ENCODE results near the gene TAS1R2.

The TAS1R2 gene

GRCh38 chr1:18811733-18812452, 47.6 kb downstream of the TAS1R2 start:
- TF ChIP-seq ZNF274 (IDR thresholded peaks at IDR 0.05; ENCODE audit: low read depth, low read length), result no peak
- no peak overlapping the region for H3K4me3 ChIP-seq (ENCODE audit: low read length)

DNA sequence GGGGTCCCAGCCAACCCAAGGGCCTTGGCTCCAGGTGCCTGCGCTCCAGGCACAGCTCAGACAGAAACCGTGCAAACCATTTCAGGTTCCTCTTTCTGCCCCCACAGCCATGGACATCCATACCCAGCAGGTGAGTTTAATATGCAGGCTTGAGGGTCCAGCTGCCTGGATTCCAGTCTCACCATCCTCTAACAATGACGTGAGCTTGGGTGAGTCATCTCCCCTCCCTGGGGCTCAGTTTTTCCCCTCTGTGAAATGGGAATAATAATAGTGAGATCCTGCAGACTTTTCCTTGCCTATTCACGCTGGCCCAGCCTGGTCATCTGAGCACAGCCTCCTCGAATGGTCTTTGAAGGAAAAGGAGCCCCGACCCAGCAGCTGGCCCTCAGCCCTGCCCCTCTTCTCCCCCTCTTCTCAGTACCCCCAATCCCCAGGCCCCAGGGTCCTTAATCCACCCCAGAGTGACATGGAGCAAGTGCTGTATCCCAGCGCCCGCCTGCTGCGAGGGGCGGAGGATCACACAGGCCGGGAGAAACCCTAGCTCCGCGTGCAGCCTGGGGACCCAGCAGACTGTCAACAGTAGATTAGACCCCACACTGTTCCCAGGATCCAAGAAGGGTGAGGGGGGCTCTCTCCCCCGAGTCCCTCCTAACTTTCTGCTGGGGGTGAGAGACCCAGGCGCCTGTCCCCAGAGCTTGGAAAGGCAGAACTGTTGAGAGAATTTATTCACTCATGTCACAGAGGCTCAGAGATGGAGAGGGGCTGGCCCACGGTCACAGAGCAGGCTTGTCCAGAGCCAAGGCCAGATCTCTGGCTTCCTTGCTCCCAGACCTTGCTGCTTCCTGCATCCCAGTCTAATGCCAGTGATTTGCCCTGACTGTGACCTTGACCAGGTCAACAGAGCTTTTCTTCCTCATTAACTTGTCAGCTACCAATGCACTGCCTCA, 49.2 kb downstream of the TAS1R2 start:
- TF ChIP-seq ZNF274 (IDR thresholded peaks at IDR 0.05; ENCODE audit: low read depth, low read length), result no peak

DNA sequence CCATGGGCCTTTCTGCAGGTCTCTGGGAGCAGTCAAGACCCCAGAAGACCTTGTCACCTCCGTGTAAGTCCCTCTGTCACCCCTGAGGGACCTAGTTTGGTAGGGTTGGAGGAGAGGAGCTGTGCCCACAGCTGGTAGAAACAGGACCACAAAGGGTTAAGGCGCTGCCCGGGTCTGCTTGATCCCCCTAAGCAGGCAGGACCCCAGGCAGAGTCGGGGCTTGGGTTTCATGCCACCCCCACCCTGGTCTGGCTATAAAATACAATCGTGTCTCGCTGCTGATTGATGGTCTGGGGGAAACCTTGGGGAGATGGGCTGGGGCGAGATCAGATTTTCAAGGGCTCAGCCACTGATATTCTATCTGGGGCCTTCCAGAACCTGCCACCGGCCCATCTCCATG, 50.9 kb downstream of the TAS1R2 start:
- H3K4me3 ChIP-seq (ENCODE audit: low read length), result no peak overlapping the region
- no peak for TF ChIP-seq ZNF274 (IDR thresholded peaks at IDR 0.05; ENCODE audit: low read depth, low read length)

More for the DNA sequence above, 49.2 kb downstream of the TAS1R2 start:
- no peak overlapping the region for H3K4me3 ChIP-seq (ENCODE audit: low read length)

DNA sequence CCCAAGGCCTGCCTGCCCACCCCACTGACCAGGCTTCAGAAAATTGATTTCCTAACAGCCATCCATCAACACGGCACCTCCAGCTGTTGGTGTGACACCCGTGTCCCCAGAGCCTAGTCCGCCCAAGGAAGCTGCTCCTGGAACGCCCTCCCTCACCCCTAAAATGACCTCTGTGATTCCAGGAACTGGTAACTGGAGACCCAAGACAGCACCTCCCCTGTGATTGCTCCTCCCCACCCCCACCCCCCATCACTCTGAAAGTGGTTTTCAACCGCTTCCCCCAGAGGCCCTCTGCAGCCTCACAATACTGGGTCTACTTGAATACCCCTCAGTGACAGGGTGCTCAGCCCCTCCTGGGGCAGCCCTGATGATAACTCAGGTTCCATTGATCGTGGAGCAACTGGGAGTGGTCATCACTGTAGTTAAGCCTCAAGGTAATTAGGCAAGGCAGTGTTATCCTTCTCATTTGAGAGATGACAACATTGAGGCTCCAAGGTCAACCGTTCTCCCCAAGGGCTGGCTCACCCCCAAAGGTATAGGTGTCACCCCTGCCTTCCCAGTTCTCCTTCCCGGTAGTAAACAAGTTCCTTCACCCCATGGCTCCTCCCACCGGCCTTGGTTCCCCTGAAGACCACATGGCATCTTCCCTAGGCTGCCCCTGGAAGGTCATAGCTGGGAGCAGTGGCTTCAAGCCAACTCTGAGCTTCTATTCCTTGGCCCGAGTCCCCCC, 52.0 kb downstream of the TAS1R2 start:
- H3K4me3 ChIP-seq (ENCODE audit: low read length), result no peak overlapping the region
- no peak for TF ChIP-seq ZNF274 (IDR thresholded peaks at IDR 0.05; ENCODE audit: low read depth, low read length)

- TF ChIP-seq ZNF274 (IDR thresholded peaks at IDR 0.05; ENCODE audit: low read depth, low read length), result no peak
- H3K4me3 ChIP-seq (ENCODE audit: low read length), result no peak overlapping the region
Observed at GRCh38 chr1:18805925-18806849, 53.3 kb downstream of the TAS1R2 start.

DNA sequence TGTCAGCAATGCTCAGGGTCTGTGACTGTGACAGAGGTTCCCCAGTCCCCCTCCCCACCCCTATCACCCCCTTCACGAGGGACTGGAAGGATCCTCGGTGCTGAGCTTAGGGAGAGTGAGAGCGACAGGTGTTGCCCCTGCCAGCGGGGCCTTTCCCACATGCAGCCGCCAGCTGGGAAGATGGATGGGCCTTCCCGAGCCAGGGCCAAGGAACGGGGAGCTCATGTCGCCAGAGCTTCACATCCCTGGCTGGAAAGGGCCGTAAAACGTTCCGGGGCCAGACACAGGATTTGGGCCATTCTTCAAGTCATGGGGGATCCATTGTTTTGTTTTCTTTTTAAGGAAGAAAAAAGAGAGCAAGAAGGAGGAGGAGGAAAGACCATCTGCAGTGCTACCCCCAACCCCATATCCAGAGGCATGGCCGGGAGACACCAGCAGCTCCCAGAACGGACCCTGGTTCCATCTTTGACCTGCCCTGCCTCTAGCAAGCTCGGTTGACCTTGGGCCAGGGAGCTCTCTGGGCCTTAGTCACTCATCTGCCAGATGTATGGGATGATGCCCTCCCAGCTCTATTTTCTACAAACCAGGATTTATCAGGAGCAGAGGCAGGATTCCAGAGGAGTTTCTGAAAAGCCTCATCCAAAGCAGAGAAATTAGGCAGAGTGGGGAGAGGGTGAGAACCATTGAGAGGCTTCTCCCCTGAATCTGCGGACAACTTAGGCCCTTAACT, 54.1 kb downstream of the TAS1R2 start:
- no peak for TF ChIP-seq ZNF274 (IDR thresholded peaks at IDR 0.05; ENCODE audit: low read depth, low read length)
- H3K4me3 ChIP-seq (ENCODE audit: low read length), result no peak overlapping the region

GRCh38 chr1:18803851-18804250, 55.6 kb downstream of the TAS1R2 start:
- H3K4me3 ChIP-seq (ENCODE audit: low read length), result no peak overlapping the region
- TF ChIP-seq ZNF274 (IDR thresholded peaks at IDR 0.05; ENCODE audit: low read depth, low read length), result no peak

GRCh38 chr1:18803151-18803791, 56.2 kb downstream of the TAS1R2 start:
- no peak overlapping the region for H3K4me3 ChIP-seq (ENCODE audit: low read length)
- TF ChIP-seq ZNF274 (IDR thresholded peaks at IDR 0.05; ENCODE audit: low read depth, low read length), result no peak

- H3K4me3 ChIP-seq (ENCODE audit: low read length), result no peak overlapping the region
- no peak for TF ChIP-seq ZNF274 (IDR thresholded peaks at IDR 0.05; ENCODE audit: low read depth, low read length)
Observed at GRCh38 chr1:18802231-18802630, 57.2 kb downstream of the TAS1R2 start.

- no peak for TF ChIP-seq ZNF274 (IDR thresholded peaks at IDR 0.05; ENCODE audit: low read depth, low read length)
- H3K4me3 ChIP-seq (ENCODE audit: low read length), result no peak overlapping the region
Observed at GRCh38 chr1:18800258-18800657, 59.2 kb downstream of the TAS1R2 start.

GRCh38 chr1:18799454-18799853, 60.0 kb downstream of the TAS1R2 start:
- H3K4me3 ChIP-seq (ENCODE audit: low read length), result no peak overlapping the region
- no peak for TF ChIP-seq ZNF274 (IDR thresholded peaks at IDR 0.05; ENCODE audit: low read depth, low read length)

DNA sequence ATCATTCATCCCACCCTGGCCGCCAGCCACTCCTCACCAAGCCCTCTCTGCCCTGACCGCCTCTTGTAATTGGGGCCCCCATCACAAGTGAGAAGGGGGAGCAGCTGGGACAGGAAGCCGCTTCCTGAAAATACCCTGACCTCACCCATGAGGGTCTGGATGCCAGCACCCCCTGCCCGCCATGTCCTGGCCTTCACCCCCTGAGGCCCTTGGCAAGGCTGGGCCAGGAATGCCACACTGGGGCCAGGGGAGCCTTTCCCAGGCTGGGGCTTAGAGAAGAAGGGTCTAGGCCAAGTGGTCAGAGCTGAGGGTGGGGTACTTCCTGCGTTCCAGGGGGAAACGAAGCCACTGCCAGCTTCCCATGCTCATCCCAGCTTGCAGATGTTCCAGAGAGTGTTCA, 60.5 kb downstream of the TAS1R2 start:
- H3K4me3 ChIP-seq (ENCODE audit: low read length), result no peak overlapping the region
- TF ChIP-seq ZNF274 (IDR thresholded peaks at IDR 0.05; ENCODE audit: low read depth, low read length), result no peak
